Tibial artery (tissue), 4 donors: ENCODE measurements around the gene CAPN7.
"Not testable (repeated sequence)": the region's sequence is repeated elsewhere in the genome, so short reads cannot be mapped to it uniquely, and the experiment has no call there.

Experiments
- DNase-seq, 2 donors: peaks; one replicate each; pipeline ENCODE4 v3.0.0-alpha.2; 2019
- H3K27ac ChIP-seq, 2 donors: fragments of 200-600 bp; sonication (generic) in 1 of 2; 1 replicate in 1 of 2; 2 replicates in 1 of 2; pipeline ENCODE4 v1.5.1; 2018 to 2019; ENCODE audit warnings: mild to moderate bottlenecking in 1 of 2
- H3K27me3 ChIP-seq, 2 donors: fragments of 200-600 bp; sonication (generic) in 1 of 2; one replicate each; pipeline versions ENCODE4 v1.5.1 to v1.6.0; 2016 to 2019
- H3K36me3 ChIP-seq, 3 donors: fragments of 200-600 bp; sonication (generic) in 2 of 3; one replicate each; pipeline ENCODE4 v1.5.1; 2016 to 2019; ENCODE audit warnings: mild to moderate bottlenecking in 2 of 3
- H3K4me1 ChIP-seq, 4 donors: fragments of 200-600 bp; sonication (generic) in 2 of 4; 1 replicate in 3 of 4; 2 replicates in 1 of 4; pipeline ENCODE4 v1.5.1; 2016 to 2019
- H3K4me3 ChIP-seq, 2 donors: fragments of 200-600 bp; sonication (generic) in 1 of 2; 1 replicate in 1 of 2; 2 replicates in 1 of 2; pipeline ENCODE4 v1.5.1; 2018 to 2019; ENCODE audit warnings: mild to moderate bottlenecking in 2 of 2
- H3K9me3 ChIP-seq, 3 donors: fragments of 200-600 bp; sonication (generic) in 1 of 3; one replicate each; pipeline ENCODE4 v1.5.1; 2016 to 2019
- intact Hi-C: fragments of 100-400 bp; cut with DNase I; formaldehyde crosslinking; loops from one replicate; pipeline ENCODE4 v1.15.0; 2023; ENCODE audit warnings: low total_unique reads
- TF ChIP-seq, protein P1 (sequence below), 2 experiments: fragments of 200-600 bp in 1 of 2; fragments of 450-650 bp in 1 of 2; IDR thresholded peaks; one replicate each; pipeline ENCODE4 v1.5.1; 2017 to 2019; ENCODE audit warnings: antibody characterized with exemption in 2 of 2, mild to moderate bottlenecking in 1 of 2, moderate library complexity in 1 of 2

The CAPN7 gene

DNA sequence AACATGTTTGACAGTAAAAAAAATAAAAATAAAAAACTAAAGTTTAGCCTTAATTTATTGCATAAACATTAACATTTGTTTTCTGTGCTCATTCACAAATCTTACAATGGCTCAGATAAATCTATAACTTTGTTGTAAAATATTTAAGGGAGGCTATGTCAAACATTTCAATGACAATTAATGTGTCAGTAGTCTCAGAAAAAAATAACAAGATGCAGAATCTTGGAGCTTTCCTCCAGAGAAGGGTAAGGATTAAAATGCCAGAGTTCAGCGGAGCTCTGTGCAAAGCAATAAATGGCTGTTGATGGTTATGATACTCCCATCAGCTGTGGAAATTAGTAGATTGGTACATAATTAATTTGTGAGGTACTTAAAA lies 20.0 kb upstream of the CAPN7 start:
- H3K4me3 ChIP-seq, result no peak overlapping the region
- TF ChIP-seq, protein P1, sequence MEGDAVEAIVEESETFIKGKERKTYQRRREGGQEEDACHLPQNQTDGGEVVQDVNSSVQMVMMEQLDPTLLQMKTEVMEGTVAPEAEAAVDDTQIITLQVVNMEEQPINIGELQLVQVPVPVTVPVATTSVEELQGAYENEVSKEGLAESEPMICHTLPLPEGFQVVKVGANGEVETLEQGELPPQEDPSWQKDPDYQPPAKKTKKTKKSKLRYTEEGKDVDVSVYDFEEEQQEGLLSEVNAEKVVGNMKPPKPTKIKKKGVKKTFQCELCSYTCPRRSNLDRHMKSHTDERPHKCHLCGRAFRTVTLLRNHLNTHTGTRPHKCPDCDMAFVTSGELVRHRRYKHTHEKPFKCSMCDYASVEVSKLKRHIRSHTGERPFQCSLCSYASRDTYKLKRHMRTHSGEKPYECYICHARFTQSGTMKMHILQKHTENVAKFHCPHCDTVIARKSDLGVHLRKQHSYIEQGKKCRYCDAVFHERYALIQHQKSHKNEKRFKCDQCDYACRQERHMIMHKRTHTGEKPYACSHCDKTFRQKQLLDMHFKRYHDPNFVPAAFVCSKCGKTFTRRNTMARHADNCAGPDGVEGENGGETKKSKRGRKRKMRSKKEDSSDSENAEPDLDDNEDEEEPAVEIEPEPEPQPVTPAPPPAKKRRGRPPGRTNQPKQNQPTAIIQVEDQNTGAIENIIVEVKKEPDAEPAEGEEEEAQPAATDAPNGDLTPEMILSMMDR (IDR thresholded peaks at IDR 0.05), result no peak
- H3K9me3 ChIP-seq, result no peaks in the 10 kb centered on the region
- no peaks in the 10 kb centered on the region for H3K27me3 ChIP-seq
- intact Hi-C loops, result no loop called here
- no peak overlapping the region for H3K27ac ChIP-seq
- H3K36me3 ChIP-seq, result no peaks in the 10 kb centered on the region
- DNase-seq, result no peak
- no peaks in the 10 kb centered on the region for H3K4me1 ChIP-seq

DNA sequence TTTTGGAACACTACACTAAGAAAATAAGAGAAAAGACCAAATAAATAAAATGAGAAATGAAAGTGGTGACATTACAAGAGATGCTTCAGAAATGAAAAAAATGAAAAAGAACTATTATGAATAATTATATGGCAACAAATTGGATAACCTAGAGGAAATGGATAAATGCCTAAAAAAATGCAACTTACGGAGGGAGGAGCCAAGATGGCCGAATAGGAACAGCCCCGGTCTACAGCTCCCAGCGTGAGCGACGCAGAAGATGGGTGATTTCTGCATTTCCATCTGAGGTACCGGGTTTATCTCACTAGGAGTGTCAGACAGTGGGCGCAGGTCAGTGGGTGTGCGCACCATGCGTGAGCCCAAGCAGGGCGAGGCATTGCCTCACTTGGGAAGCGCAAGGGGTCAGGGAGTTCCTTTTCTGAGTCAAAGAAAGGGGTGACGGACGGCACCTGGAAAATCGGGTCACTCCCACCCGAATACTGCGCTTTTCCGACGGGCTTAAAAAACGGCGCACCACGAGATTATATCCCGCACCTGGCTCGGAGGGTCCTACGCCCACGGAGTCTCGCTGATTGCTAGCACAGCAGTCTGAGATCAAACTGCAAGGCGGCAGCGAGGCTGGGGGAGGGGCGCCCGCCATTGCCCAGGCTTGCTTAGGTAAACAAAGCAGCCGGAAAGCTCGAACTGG lies 19.4 kb upstream of the CAPN7 start:
- H3K9me3 ChIP-seq, H3K27ac ChIP-seq, intact Hi-C loops, H3K36me3 ChIP-seq, H3K4me1 ChIP-seq, DNase-seq, H3K27me3 ChIP-seq, H3K4me3 ChIP-seq: not testable (repeated sequence)

DNA sequence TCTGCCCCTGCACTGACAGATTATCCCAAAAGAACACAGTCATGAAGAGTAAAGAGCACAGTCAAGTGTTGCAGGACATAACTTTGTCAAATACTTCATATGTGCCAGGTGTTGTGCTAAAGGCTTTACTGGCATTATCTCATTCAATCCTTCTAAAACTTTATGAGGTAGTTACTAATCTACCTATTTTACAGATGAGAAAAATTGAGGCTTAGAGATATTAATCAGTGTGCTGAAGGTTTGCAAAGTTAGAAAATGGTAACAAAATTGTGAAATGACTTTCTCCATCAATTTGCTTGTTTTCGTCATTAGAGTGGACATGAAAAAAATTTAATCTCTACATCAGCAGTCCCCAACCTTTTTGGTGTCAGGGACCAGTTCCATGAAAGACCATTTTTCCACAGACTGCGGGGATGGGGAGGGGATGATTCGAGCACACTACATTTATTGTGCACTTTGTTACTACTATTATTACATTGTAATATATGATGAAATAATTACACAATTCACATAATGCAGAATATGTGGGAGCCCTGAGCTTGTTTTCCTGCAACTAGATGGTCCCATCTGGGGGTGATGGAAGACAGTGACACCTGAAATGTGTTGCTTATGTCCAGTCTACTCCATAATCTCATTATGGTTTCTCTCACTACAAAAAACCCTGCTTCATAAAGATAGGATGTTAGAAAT lies 8.6 kb upstream of the CAPN7 start:
- intact Hi-C loops, result no loop called here
- TF ChIP-seq, protein P1 (IDR thresholded peaks at IDR 0.05), result no peak

DNA sequence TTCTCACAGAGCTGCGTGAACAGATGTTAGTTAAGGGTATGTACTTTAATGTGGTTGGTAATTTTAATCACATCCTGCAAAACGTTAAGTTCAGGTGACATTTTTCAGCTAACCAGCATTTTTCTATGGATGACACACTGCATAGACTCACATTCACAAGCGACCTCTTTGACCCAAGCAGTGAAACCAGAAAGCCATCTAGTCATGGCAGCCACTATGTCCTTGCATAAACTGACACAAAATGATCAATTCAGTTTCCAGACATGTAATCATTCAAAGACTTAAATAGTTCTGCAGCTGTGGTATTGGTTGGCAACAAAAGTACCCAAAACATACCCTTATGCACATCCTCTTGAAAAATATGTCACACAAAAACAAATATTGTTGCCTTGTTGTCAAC lies 7.4 kb upstream of the CAPN7 start:
- Histone ChIP-seq H3K36me3 (no peaks in the 10 kb centered on the region), H3K27ac (no peak overlapping the region), H3K27me3 (no peaks in the 10 kb centered on the region), H3K9me3 (no peaks in the 10 kb centered on the region), H3K4me1 (no peaks in the 10 kb centered on the region), H3K4me3 (no peak overlapping the region)
- TF ChIP-seq, protein P1 (IDR thresholded peaks at IDR 0.05), result no peak
- DNase-seq, result no peak
- intact Hi-C loops, result no loop called here

More for the DNA sequence above, 8.6 kb upstream of the CAPN7 start:
- Histone ChIP-seq H3K9me3 (no peaks in the 10 kb centered on the region), H3K27ac (no peak overlapping the region), H3K27me3 (no peaks in the 10 kb centered on the region), H3K4me3 (no peak overlapping the region), H3K4me1 (no peaks in the 10 kb centered on the region), H3K36me3 (no peaks in the 10 kb centered on the region)
- DNase-seq, result no peak

DNA sequence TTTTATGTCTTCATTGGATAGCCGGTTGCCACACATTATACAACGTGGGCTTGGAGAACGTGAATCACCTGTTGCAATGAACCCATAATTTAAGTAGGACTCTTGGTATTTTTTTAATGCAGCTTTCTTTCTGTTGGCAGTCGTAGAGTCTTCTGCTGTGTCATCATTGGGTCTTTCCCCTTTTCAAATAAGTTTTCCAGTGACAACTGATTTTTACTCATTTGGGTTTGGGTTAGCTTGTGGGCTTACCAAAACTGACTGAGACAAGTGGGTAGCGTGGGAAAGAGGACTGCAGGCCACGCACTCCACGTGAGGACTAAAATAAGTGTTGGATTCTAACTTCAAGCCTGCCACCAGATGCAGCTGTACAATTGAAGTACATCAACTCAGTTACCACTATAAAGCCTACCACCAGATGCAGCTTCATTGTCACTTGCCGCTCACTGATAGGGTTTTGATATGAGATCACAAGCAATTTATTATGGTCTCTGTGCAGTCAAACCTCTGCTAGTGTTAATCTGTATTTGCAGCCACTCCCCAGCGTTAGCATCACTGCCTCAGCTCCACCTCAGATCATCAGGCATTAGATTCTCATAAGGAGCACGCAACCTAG lies 6.4 kb upstream of the CAPN7 start:
- Histone ChIP-seq H3K36me3 (no peaks in the 10 kb centered on the region), H3K9me3 (no peaks in the 10 kb centered on the region), H3K27ac (no peak overlapping the region), H3K4me3 (no peak overlapping the region), H3K4me1 (no peaks in the 10 kb centered on the region), H3K27me3 (no peaks in the 10 kb centered on the region)
- TF ChIP-seq, protein P1 (IDR thresholded peaks at IDR 0.05), result no peak
- intact Hi-C loops, result no loop called here
- no peak for DNase-seq

DNA sequence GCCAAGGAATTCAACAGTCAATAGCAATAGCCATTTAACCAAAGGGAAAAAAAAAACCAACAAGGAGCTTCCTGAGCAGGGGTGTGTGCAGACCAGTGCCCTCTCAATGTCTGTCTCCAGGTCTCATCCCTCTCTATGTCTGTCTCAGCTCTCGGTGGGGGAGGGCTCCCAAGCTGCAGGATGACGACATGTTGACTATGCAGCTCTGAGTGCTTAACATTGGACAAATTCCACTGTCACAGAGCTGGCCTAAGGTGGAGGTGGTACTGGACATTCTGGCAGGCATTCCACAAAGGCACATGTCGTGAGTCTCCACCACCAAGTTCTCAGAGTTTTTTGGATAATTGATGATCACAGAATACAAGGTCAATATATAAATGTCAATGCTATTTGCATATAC lies 2.0 kb upstream of the CAPN7 start:
- Histone ChIP-seq H3K9me3 (no peaks in the 10 kb centered on the region), H3K36me3 (no peaks in the 10 kb centered on the region), H3K27me3 (no peaks in the 10 kb centered on the region), H3K4me3 (no peak overlapping the region), H3K4me1 (peaks cover 0 to 17% (median 11%) of the 10 kb centered on the region in 4 donors), H3K27ac (no peak overlapping the region)
- DNase-seq, result no peak
- TF ChIP-seq, protein P1 (IDR thresholded peaks at IDR 0.05), result no peak
- intact Hi-C loops, result no loop called here
